ENCODE results near the gene MICB. TPM values are rescaled to one million over a fixed set of nuclear protein-coding genes. Genes with fewer than 3 reads are reported as not detected.

The MICB gene
- total and polyA plus RNA-seq, 2 donors (not counting 1 experiment from before 2014, with no cell fraction given) = 24.2 to 30.9 TPM

DNA sequence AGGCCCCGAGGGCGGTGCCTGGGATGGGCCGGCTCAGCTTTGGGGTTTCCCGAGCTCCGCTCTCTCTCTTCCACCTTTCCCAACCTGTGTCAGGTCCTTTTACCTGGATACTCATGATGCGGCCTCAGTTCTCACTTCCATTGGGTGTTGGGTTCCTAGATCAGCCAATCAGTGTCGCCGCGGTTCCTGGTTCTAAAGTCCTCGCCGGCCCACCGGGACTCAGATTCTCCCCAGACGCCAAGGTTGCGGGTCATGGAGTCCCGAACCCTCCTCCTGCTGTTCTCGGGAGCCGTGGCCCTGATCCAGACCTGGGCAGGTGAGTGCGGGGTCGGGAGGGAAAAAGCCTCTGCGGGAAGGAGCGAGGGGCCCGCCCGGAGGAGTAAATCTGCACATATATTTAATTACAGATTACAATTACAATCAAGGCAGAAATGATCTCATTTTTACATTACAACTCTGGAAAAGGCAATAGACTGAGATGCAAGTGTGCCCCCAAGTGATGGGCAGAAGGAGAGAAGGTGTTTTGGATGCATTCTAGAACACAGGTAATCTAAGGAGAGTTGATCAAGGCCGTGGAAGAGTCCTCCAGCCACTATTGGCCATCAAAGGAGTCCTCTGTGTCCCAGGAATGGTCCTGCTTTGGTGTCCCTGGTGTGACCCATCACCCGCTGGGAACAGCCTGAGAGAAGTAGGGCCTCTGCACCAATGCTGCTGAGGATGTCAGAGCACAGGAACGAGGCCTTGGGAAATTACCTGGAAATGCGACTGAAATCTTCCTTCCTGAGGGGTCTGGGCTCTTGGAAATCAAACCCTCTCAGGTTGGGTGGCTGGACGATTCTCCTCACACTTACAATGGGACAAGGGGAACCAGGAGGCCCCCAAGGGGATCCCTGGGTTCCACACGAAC, 34.7 kb upstream of the MICB start:
- 4% methylated on average over 21 of the region's 29 CpGs for WGBS (ENCODE audit: insufficient coverage)
- peak overlapping the region; percentile 73 to 99 (median 84) for H3K4me3 ChIP-seq (ENCODE audit: control extremely low read depth in 1 of 5, extremely low read depth in 1 of 5, insufficient read depth in 1 of 5, low read depth in 2 of 5, low read length in 4 of 5)
- H3K36me3 ChIP-seq (replicated peaks in 1 of 2; ENCODE audit: control extremely low read depth in 1 of 2, control insufficient read depth in 1 of 2, extremely low read depth in 1 of 2, insufficient read depth in 2 of 2, low read length in 1 of 2) = peaks cover 3 to 27% of the 10 kb centered on the region in 2 experiments
- H3K79me2 ChIP-seq (ENCODE audit: control insufficient read depth, insufficient read depth, low read length) = peaks cover 76% of the 10 kb centered on the region
- peak overlapping the region; percentile 99 for H3K9ac ChIP-seq (ENCODE audit: low read length)
- H4K20me1 ChIP-seq (ENCODE audit: control insufficient read depth, insufficient read depth, low read length, poor library complexity, severe bottlenecking) = peaks cover 49% of the 10 kb centered on the region
- ChIA-PET POLR2A (interaction anchor here (0.5 to 0.7 kb wide), 4 partner anchors 8 to 560 kb away, joined by 3 to 12 read pairs (median 3); no protein-coding TSS in a partner anchor), CTCF (interaction anchor here (0.6 to 1.9 kb wide), 10 partner anchors 11 to 1813 kb away, joined by 3 to 8 read pairs (median 4); partner anchors contain the start of gene DDX39B)
- no peaks in the 10 kb centered on the region for H3K9me3 ChIP-seq (ENCODE audit: control extremely low read depth in 1 of 3, control insufficient read depth in 2 of 3, insufficient read depth in 1 of 3, low read length in 2 of 3)
- H2AFZ ChIP-seq (ENCODE audit: insufficient read depth, low read depth, low read length, poor library complexity, severe bottlenecking) = peak overlapping the region; percentile 97
- peak; percentile 96 for ATAC-seq (ENCODE audit: low read depth)
- intact Hi-C loops (cut with micrococcal nuclease) = loop anchor here (10.0 kb wide), 1 partner anchor 308 kb away; the partner anchor contains the start of genes CCHCR1 and TCF19
- peak; percentile 97 for DNase-seq
- Mint-ChIP-seq H3K27me3 (no peaks in the 10 kb centered on the region), H3K27ac (peak overlapping the region; percentile 98), H3K4me3 (peak overlapping the region; percentile 99), H3K4me1 (peaks cover 66% of the 10 kb centered on the region), H3K9me3 (ENCODE audit: insufficient read depth) (no peaks in the 10 kb centered on the region)
- TF ChIP-seq, protein P1, sequence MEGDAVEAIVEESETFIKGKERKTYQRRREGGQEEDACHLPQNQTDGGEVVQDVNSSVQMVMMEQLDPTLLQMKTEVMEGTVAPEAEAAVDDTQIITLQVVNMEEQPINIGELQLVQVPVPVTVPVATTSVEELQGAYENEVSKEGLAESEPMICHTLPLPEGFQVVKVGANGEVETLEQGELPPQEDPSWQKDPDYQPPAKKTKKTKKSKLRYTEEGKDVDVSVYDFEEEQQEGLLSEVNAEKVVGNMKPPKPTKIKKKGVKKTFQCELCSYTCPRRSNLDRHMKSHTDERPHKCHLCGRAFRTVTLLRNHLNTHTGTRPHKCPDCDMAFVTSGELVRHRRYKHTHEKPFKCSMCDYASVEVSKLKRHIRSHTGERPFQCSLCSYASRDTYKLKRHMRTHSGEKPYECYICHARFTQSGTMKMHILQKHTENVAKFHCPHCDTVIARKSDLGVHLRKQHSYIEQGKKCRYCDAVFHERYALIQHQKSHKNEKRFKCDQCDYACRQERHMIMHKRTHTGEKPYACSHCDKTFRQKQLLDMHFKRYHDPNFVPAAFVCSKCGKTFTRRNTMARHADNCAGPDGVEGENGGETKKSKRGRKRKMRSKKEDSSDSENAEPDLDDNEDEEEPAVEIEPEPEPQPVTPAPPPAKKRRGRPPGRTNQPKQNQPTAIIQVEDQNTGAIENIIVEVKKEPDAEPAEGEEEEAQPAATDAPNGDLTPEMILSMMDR (IDR thresholded peaks at IDR 0.05) = no peak
- TF ChIP-seq EZH2 (IDR thresholded peaks at IDR 0.05; ENCODE audit: borderline replicate concordance, insufficient read depth, low read depth, low read length, poor library complexity, severe bottlenecking) = no peak
- H3K4me2 ChIP-seq (replicated peaks; ENCODE audit: low read depth, low read length, poor library complexity, severe bottlenecking) = peak overlapping the region; percentile 97
- H3K27ac ChIP-seq (ENCODE audit: low read length in 2 of 2) = peak overlapping the region; percentile 99
- peaks cover 51 to 55% of the 10 kb centered on the region in 2 donors for H3K4me1 ChIP-seq (ENCODE audit: control insufficient read depth in 2 of 2, insufficient read depth in 2 of 2, low read length in 2 of 2)
- peaks cover 0 to 4% (median 0%) of the 10 kb centered on the region in 4 experiments for H3K27me3 ChIP-seq (replicated peaks in 1 of 4; ENCODE audit: control extremely low read depth in 1 of 4, control insufficient read depth in 3 of 4, insufficient read depth in 4 of 4, low read length in 3 of 4)
